GM13976 (cell line): Measurements from ENCODE around the gene CAPN13.

ENCODE experiments used
- DNase-seq: peaks from one replicate; pipeline ENCODE4 v3.0.0; 2012; ENCODE audit warnings: low spot score
- in situ Hi-C: fragments of 300-500 bp; cut with MboI; formaldehyde crosslinking; loops from one replicate; pipeline ENCODE4 v1.12.0; 2022; ENCODE audit warnings: low sequenced_read_pairs, mixed read lengths, inconsistent platforms; ENCODE audit not compliant: unreplicated experiment
- TF ChIP-seq, protein P1 (sequence below): IDR thresholded peaks from 2 replicates; pipeline ENCODE4 v1.5.1; 2012; ENCODE audit warnings: borderline replicate concordance, mild to moderate bottlenecking; ENCODE audit not compliant: insufficient read depth; ENCODE audit errors: extremely low read depth, missing control alignments, control extremely low read depth

Gene CAPN13, protein sequence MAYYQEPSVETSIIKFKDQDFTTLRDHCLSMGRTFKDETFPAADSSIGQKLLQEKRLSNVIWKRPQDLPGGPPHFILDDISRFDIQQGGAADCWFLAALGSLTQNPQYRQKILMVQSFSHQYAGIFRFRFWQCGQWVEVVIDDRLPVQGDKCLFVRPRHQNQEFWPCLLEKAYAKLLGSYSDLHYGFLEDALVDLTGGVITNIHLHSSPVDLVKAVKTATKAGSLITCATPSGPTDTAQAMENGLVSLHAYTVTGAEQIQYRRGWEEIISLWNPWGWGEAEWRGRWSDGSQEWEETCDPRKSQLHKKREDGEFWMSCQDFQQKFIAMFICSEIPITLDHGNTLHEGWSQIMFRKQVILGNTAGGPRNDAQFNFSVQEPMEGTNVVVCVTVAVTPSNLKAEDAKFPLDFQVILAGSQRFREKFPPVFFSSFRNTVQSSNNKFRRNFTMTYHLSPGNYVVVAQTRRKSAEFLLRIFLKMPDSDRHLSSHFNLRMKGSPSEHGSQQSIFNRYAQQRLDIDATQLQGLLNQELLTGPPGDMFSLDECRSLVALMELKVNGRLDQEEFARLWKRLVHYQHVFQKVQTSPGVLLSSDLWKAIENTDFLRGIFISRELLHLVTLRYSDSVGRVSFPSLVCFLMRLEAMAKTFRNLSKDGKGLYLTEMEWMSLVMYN

DNA sequence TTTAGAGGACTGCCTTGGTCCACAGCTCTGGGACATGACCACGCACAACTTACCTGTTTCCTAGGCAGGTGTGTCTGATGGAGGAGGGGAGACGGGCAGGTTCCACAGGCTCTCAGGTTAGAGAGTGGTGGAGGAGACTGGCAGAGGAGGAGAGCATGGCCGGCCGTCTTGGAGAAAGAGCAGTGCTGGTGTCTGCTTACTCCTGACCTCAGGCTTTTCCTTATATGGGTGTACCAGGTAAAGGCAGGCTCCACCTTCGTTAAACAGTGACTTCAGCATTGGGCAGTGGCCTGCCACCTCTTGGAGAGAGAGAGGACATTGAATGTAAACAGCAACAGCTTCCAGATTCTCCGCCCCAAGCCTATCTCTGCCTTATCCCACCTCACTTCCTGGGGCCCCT is at the start of gene CAPN13:
CAPN13 (minus strand) TSS at position 198 of the 400 bp plus-strand sequence. CDS start 20,121 bp downstream, outside the sequence.
- in situ Hi-C loops, result no loop called here
- no peak for DNase-seq
- TF ChIP-seq, protein P1, sequence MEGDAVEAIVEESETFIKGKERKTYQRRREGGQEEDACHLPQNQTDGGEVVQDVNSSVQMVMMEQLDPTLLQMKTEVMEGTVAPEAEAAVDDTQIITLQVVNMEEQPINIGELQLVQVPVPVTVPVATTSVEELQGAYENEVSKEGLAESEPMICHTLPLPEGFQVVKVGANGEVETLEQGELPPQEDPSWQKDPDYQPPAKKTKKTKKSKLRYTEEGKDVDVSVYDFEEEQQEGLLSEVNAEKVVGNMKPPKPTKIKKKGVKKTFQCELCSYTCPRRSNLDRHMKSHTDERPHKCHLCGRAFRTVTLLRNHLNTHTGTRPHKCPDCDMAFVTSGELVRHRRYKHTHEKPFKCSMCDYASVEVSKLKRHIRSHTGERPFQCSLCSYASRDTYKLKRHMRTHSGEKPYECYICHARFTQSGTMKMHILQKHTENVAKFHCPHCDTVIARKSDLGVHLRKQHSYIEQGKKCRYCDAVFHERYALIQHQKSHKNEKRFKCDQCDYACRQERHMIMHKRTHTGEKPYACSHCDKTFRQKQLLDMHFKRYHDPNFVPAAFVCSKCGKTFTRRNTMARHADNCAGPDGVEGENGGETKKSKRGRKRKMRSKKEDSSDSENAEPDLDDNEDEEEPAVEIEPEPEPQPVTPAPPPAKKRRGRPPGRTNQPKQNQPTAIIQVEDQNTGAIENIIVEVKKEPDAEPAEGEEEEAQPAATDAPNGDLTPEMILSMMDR, result no peak

DNA sequence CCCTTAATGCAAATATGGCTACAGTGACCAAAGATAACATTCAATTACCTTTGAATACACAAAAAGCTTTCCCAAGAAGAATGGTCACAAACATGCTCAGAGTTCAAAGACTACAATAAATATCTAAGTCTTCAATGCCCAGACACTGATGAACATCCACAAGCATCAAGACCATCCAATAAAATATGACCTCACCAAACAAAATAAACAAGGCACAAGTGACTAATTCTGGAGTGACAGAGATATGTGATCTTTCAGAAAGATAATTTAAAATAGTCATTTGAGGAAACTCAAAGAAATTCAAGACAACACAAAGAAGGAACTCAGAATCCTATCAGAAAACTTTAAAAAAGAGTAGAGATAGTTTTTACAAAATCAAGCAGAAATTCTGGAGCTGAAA is 40.6 kb upstream of the CAPN13 start:
- DNase-seq, result no peak
- in situ Hi-C loops, result no loop called here
- TF ChIP-seq, protein P1, result no peak

DNA sequence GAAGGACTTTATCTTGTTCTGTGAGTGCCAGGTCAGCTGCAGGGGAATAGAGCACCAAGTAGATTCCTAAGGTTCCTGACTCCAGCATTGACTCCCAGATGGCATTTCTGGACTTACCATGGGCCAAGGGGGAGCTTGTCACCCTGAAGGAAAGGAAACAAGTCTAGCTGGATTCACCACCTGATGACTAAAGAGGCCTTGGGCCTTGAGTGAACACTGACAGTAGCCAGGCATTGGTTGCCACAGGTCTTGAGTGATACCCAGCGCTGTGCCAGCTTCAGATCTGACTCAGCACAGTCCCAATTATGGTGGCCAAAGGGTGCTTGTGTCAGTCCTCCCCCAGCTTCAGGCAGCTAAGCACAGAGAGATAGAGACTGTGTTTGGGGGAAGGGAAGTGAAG is 40.1 kb upstream of the CAPN13 start:
- TF ChIP-seq, protein P1, result no peak
- in situ Hi-C loops, result no loop called here
- DNase-seq, result no peak

DNA sequence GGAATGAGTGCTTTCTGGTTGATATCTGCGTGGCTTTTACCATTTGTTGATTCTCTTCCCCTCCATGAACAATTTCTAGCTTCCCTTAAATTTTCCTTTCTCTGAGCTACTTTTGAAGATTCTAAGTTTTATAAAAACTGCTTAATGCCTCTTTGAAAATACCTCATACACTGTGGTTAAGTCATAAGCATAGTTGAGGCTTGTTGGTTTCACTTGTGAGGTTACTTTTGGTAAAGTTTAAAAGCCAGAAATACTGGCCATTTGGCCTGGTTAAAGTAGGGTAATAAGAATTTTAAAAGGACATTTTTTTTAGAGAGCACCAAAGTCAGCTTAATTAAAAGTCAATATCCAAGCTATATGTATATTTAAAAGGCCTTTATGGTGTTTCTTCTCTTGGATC is 21.3 kb upstream of the CAPN13 start:
- DNase-seq, result no peak
- in situ Hi-C loops, result no loop called here
- TF ChIP-seq, protein P1, result no peak

DNA sequence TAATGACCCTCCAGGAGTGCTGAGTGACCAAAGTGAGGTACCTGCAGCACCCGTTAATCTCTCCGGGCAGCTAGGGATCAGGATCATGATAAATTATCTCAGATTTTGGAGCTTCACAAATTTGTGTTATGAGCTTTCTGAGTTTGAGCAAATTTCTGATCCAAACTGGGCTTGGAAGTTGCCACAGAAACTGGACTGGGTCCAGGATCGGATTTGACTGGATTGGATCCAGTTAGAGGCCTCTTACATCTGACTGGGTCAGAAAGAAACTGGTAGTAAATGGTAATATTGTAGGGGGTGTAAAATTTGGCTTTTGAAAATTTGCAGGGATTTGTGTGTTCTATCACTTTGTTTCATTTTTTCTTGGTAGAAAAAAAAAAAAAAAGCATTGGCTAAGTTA is 19.7 kb upstream of the CAPN13 start:
- no peak for DNase-seq
- TF ChIP-seq, protein P1, result no peak
- in situ Hi-C loops, result no loop called here

DNA sequence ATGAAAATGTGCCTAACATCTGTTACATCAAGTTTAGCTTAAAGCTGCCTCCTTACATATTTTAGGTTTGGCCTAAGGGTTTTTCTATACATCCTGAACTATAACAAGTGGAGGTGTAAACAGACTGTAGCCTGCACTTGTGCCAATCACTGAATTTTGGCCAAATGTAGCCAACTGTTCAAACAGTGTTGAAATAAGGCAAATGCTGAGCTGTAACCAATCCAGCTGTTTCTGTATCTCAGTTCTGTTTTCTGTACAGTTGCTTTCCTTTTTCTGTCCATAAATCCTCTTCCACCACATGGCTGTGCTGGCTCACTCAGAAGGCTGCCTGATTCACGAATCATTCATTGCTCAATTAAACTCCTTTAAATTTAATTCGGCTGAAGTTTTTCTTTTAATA is 19.2 kb upstream of the CAPN13 start:
- DNase-seq, result no peak
- in situ Hi-C loops, result no loop called here
- TF ChIP-seq, protein P1, result no peak
